HK-2 (cell line): ENCODE measurements around the gene BTBD19.
"Not testable (repeated sequence)": the region's sequence is repeated elsewhere in the genome, so short reads cannot be mapped to it uniquely, and the experiment has no call there.

ENCODE experiments used
- DNase-seq: peaks from one replicate; pipeline ENCODE4 v3.0.0-alpha.2; 2018; ENCODE audit not compliant: unreplicated experiment

The BTBD19 gene

GRCh38 chr1:44808938-44809917 lies 905 bp downstream of the BTBD19 start:
- DNase-seq = peak; percentile 53

DNA sequence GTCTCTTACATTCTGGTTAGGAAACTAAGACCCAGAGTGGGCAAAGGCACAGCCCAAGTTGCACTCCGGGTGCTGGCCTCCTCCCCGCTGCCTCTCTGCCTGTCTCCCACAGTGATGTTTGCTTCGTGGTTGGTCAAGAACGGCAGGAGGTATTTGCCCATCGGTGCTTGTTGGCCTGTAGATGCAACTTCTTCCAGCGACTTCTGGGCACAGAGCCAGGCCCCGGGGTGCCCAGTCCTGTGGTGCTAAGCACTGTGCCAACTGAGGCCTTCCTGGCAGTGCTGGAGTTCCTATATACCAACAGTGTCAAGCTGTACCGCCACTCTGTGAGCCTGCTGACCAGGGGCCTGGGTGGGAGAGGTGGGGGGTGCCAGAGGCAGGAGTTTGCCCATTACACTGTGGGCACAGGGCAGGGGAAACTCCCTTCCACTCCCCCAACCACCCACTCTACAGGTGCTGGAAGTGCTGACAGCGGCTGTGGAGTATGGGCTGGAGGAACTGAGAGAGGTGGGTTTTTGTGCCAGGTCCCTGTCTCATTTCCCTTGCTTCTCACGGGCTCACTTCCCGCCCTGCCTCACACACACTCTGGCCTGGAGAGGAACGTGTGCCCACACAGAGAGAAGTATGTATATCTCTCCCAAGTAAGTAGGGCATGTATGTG lies 1.9 kb downstream of the BTBD19 start:
- no peak for DNase-seq

DNA sequence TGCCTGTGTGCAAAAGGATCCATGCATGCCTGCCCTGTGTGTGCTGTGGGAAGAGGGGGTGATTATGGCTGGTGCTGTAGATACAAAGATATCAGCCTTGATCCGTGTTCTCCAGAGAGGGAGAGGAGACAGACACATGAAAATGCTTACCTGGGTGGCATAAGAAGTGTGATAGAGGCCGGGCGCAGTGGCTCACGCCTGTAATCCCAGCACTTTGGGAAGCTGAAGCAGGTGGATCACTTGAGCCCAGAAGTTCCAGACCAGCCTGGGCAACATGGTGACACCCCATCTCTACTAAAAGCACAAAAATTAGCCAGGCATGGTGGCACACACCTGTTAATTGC lies 2.4 kb downstream of the BTBD19 start:
- not testable (repeated sequence) for DNase-seq

DNA sequence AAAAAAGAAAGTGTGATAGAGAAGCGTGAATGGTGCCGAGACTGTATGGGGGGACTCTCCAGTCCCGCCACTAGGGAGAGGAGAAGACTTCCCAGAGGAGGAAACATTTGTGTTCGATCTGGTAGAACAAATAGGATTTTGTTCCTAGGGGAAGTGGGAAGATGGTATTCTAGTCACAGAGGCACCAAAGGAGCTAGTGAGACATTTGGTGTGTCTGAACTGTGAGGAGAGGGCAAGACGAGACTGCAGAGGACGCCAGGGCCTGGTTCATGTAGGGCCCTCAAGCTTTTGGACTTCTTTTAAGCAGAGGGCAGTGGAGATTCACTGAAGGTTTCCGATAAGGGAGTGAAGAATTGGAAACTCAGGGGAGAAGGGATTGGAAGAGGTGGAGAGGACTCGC lies 2.9 kb downstream of the BTBD19 start:
- no peak for DNase-seq

- no peak for DNase-seq
Measured at GRCh38 chr1:44812822-44813543, 4.7 kb downstream of the BTBD19 start.

GRCh38 chr1:44815926-44816325 lies 7.6 kb downstream of the BTBD19 start:
- not testable (repeated sequence) for DNase-seq

DNA sequence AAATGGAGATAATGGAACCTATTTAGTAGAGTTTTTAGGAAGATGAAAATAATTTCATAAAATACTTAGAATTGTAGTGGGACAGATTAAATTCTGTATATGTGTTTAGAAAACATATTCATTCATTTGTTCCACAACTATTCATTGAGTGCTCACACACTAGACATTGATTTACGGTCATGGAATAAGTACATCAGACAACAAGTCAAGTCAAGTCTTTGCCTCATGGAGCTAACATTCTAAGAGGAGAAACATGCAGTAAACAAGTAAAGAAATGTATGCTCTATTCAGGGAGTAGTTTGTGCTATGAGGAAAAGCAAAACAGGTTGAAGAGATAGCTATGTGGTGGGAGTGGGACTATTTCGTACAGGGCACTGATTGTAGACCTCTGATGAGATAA lies 9.0 kb downstream of the BTBD19 start:
- no peak for DNase-seq

- no peak for DNase-seq
Measured at GRCh38 chr1:44817771-44818495, 9.6 kb downstream of the BTBD19 start.

GRCh38 chr1:44819196-44819607 lies 10.9 kb downstream of the BTBD19 start:
- DNase-seq = peak; percentile 35

- DNase-seq = peak; percentile 90
Measured at GRCh38 chr1:44819608-44820327, 11.4 kb downstream of the BTBD19 start.

DNA sequence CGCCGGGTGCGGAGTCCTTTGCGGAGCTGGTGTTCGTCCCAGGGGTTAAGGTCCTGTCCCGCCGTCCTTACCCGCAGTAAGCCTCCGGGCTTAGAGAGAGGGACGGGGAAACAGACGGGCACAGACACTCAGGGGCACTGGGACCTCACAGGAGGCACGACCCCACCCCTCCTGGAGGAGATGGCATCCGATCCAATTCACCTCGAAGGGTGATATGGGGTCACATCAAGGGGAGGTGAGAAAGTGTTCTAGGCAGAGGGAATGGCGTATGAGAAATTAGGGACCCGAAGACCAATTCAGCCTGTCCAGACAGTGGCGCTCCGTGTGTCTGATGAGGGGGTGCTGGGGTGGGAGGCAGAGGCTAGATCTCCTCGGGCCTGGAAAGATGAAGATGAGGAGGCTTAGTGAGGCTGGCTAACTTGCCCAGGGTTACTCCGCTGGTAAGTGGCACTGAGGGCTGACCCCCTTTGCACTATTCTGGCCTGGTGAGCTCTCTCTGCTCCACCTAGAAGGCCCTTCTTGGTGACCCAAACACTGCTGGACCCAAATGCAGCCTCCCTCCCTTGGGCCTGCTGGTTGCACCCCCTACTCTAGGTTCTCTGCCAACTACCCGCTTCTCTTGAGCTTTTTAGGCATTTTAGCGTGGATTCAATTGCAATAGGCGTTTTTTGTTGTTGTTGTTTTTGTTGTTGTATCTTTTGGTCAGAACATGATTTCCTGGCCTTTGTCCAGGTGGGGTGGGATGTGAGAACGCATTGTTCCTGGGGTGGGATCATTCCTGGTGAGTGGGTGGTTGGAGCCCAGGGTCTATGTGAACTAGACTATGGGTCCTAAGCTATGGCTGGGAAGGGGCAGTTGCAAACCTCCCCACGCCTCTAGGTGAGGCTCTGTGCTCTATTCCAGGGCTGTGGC lies 12.3 kb downstream of the BTBD19 start:
- no peak for DNase-seq

- no peak for DNase-seq
Measured at GRCh38 chr1:44821240-44821715, 13.0 kb downstream of the BTBD19 start.

GRCh38 chr1:44822131-44822701 lies 13.9 kb downstream of the BTBD19 start:
- DNase-seq = no peak

- no peak for DNase-seq
Measured at GRCh38 chr1:44822981-44823451, 14.7 kb downstream of the BTBD19 start.

- DNase-seq = not testable (repeated sequence)
Measured at GRCh38 chr1:44824392-44824791, 16.1 kb downstream of the BTBD19 start.

DNA sequence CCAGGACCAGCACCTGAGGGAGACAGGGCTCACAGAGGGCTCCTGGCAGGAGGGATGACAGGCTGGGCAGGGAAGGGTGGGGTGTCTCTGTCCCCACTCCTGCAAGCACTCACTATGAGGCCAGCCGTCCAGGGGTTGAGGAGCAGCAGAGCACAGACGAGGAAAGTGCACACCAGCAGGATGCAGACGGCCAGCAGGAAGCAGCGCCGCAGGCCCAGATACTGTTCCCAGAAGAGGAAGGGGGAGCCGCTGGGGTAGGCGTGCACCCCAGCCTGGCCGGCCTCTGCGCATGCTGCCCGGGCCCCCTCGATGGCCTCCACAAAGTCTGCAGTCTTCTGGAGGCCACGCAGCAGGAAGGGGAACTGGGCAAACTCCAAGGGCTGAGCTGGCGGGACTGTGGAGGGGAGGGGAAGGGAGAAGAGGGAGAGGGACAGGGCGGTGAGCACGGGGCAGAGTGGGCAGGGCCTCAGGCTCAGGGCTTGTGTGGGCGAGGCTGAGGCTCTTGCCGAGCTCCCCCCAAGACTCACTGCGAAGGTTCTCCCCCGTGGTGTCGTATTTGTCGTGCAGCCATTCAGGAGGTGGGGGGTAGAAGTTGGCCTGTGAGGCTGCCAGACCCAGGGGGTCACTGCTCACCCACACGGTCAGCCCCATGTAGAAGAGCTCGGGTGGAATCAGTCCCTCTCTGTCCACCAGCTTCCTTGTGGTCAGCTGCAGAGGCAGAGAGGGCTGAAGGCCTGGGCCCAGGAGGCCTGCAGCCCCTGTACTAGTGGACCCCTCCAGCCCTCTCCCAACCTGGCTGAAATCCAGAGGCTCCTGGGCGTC lies 18.3 kb downstream of the BTBD19 start:
- DNase-seq = no peak

DNA sequence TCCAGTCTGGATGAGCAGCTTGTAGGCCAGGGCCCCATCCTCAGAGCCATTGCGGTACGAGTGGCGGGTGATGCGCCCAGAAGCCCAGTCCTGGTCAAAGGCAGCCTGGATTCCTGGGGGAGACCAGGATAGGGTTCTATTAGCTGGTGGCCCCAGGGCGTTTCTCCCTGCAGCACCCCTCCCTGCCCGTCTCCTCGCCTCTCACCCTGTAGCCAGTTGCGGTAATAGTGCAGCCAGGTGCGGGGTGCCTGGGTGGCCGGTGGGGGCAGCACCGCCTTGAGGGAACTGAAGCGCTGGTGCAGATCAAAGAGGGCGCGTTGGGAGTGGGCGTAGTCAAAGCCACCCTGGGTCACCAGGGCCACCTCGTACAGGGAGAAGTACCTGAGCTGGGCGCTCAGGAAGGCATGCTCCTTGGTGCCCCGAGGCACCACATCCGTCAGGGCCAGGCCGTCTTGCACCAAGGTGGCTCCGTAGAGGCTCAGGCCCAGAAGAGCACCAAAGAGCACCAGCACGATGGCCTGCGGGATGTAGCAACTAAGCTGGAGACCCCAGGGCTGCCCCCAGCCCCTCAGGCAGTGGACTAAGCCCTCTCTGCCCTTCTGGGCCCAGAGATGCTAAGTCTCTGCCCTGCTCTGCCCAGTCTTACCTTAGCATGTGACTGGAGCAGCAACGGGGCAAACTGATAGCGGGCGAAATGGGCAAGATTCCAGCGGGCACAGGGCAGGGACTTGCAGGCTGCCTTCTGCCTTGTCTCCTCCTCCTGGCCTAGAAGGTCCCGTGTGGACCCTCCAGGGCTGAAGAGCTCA lies 19.1 kb downstream of the BTBD19 start:
- DNase-seq = no peak
